Stimulated activated CD8-positive, alpha-beta memory T cell treated with anti-CD3 and anti-CD28 coated beads, Interleukin-4, amount 100 ng/mL, for 1 hour (primary cell): ENCODE data around the gene CEP126.

ENCODE experiments used
- DNase-seq, 2 donors: peaks; one replicate each; pipeline ENCODE4 v3.0.0-alpha.2; 2020; ENCODE audit warnings: low read depth in 2 of 2, low spot score in 1 of 2

CEP126 gene, protein sequence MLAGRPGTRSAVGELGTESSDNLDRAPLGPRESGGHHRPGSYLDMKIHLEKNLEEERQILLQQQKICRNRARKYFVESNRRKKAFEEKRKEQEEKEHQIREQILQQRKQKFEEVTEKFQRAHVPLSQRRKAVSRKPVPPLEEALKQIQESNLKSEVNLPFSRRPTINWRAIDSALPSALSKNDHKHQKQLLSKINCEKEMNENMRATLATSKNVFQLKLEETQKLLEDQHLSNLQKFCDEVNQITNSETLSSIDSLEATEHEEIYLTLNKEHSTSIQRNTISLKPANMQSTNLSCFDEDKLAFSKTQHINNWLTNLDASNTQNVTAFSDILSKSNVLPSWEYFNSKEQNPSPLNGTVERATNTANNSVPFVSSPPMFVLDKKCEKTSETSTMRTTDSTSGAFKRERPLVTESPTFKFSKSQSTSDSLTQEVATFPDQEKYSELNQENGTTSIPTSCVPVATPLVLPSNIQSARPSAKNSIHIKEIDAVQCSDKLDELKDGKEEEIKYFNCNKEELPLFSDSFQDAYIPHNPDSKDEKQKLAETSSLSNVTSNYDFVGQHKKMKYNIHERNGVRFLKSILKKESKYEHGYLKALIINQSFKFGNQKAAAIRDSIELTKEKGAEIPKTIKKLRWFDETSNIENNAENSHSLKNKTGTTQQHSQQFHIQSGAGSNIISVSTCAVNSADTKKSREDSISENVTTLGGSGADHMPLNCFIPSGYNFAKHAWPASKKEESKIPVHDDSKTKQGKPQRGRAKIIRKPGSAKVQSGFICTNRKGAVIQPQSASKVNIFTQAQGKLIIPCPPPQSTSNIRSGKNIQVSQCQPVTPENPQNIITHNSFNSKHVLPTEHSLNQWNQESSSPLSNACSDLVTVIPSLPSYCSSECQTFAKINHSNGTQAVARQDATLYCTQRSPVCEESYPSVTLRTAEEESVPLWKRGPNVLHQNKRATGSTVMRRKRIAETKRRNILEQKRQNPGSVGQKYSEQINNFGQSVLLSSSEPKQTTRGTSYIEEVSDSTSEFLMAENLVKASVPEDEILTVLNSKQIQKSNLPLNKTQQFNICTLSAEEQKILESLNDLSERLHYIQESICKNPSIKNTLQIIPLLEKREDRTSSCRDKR

DNA sequence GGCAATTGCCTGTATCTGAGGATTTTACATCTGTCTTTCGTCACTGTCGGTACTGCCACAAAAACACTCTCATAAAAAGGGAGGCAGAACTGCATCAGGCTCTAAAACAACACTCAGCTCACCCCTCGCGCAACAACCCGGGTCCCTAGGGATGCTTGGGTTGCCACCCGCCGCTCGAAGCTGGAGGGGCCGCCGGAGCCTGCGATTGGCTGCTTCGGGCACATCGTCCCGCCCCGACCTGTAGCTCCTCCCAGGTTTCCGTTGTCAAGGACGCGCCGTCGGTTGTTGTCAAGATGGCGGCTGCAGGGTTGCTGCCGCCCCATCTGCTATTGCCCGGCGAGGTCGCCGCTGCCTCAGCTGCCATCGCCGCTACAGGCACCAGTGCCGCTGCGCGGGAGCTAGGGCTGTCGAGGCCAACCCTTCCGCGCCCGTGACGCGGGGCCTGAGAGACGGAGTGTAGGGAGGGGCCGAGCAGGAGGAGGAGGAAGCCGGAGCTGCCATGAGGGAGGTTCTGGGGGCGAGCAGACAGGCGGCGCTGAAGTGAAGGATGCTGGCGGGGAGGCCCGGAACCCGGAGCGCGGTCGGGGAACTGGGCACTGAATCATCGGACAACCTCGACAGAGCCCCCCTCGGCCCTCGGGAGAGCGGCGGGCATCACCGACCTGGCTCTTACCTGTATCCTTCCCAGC is at the start of gene CEP126:
Gene CEP126 (plus strand): TSS at position 273 of the 689 bp plus-strand sequence. CDS start 275 bp downstream, at position 548.
- DNase-seq, result peak; percentile 87 to 93

DNA sequence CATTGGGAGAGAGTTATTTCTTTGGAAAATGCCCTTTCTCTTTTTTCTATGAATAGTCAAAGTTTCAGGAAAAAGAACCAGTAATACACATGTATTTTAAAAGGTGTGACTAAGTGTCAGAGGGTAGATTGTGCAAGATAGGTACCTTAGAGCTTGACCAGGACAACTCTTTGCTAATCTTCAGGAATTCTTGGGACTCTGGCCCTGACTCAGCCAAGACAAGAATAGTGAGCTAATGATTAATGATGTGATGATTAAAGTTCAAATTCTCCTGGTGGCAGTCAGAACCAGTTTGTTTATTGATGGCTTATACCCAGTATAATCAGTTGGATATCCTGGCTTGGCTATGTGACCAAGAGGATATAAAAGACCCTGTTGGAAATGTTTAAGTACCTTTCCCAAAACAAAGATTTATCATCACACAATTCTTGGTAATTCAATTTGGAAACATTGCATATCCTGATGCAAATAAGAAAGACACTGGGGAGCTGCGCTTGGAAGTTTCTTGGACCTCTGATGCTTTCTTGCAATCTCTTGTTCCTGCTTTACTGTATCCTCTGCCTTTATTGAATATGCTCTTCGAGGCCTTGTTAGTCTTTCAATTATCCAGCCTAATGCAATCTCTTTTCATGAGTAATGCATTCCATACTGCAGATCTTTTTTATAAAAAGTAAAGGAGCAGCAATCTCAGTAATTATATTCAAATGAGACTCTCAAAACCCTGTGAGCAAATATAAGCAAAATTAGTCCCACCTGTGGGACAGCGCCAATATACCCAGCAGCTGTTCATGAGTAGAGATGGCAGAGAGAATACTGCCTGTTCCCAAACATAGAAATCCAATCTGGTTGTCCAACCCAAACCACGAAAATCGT is 48.0 kb upstream of the CEP126 start:
- no peak for DNase-seq

DNA sequence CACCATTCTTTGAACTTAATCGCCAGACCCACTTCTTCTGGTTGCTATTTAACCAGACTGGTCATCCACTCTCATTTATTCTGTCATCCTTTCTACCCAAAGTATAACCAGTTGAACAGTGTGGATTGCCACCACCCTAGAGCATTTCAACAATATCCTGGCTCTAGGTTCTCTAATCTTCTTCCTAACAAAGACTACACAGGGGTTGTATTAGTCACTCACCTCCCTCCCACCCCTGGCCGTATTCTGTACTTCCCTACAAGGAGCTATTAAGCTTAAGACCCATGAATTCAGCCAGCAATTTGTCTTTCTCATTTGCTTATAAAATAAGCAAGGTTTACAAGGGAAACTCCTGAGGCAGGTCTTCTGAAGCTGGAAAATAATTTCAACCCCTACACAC is 46.9 kb upstream of the CEP126 start:
- no peak for DNase-seq

DNA sequence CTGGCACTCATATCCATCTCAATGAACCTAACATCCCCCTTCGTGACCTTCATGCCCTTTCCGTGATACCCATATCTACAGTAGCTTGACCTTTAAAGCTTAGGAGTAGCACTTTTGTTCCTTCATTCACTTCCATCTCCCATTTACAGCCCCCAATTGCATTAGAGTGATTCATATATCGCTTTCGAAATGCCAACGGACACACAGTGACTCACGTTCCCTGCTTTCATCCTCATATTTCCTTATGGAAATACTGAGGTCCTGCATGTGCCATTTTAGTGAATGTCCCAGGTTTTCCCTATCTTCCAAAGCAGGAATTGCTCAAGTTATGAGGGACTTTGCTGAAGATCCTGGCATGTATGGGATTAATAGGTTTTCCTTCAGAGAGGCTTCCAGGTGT is 44.3 kb upstream of the CEP126 start:
- no peak for DNase-seq

DNA sequence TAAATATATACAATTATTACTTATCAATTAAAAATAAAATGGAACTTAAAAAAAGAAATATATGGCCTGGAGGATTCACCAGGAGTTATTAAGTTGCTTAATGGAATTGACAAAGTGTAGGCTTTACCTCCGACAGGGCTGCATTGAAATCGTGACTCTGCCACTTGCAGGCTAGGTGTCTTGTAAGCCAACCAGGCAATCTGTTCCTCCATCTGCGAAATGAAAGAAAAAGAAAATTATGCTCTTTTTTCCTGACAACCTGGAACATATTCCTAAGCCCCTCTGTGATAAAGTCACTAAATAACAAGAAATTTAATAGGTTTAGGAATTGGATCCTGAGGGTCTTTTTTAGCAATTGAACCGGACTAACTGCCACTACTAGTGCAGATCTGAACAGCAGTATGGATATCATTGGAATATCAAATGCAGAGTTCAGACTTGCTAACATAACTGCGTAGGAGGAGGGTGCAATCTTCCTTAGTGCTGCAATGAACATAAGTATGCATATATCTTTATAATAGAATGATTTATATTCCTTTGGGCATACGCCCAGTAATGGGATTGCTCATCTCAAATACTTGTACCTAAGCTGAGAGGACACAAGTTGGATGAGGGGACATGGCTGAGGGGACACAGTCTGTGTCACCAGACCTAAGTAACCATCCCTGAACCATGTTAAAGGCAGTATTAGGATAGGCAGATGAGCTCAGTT is 42.5 kb upstream of the CEP126 start:
- no peak for DNase-seq

DNA sequence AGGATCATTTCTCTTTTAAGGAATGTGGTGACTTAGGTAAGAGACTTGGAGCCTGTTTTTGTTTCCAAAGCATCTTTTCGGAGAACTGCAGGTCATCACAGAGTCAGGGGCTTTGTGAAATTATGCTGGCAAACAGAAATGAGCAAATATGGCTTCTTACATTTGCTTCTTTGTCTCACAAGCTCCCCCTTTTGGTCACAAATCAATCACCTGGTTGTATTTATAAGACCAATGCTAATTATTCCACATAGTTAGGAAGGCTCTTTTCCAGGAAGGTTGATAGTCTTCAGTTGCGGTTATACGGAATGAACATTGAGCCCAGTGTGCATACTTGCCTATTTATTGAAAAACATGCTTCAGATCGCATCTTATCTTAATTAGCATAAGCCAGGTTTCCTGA is 34.6 kb upstream of the CEP126 start:
- DNase-seq, result no peak

DNA sequence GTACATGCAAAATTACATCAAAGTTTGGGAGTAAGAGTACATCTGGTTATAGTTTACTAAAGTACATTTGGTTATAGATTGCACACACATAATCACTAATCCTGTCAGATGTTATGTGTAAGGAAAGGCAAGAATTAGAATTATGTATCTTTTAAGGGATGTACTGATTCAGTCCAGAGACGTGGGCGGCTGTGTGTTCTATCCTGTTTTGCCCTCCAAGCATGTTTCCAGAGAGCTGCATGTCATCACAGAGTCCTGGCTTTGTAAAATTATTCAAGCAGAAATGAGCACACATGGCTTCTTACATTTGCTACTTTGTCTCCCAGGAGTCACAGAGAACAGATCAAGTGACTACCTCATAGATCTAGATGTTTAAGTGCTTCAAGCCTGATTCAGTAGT is 33.2 kb upstream of the CEP126 start:
- DNase-seq, result no peak

DNA sequence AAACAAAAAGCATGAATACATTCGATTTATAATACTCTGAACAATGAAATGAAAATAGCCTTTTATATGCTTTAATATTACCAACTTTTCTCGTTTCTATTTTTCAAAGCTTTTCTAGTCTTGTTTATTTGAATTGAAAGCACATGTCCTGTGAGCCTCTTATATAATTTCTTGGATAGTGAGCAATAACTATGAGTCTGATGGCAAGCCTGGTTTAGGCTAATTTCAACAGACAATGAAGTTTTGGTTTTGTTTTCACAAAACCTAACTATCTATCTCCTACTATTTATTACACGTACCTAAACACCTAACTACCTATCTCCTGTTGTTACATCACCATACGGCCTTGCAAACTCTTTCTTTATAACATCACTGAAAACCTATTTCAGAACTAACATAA is 29.2 kb upstream of the CEP126 start:
- no peak for DNase-seq

DNA sequence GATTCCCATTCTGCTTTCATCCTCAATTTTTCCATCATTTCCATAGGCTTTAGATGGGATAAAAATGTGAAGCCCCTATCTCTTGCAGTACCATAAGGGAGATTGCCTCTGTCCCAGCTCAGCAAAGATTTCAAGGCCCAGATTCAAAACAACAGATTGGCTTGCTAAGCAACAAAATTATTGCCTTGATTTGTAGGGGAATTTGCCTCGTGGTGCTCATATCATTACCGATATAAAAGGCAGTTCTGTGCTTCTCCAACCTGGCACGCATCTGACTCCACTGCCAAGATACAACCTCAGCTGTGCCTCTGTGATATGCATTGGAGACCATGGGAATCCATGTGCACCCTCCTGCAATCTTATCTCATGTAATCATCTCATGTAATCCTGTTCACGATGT is 25.0 kb upstream of the CEP126 start:
- no peak for DNase-seq

DNA sequence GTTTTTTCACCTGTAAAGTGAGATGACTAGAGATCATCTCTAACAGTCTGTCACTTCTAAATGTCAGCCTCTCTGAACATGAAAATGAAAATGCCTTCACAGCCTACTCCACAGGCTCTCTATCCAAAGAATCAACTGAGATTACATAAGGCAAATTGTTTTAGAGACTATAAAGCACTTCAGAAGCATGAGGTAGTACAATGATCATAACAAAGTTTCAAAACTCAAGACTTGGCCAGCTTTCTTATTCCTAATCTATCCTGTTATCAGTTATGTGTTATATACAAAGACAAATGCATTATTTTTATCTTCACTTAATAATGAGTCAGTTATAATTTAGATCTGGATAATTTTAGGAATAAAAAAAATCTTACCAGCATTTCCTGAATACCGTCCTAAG is 20.3 kb upstream of the CEP126 start:
- DNase-seq, result no peak

DNA sequence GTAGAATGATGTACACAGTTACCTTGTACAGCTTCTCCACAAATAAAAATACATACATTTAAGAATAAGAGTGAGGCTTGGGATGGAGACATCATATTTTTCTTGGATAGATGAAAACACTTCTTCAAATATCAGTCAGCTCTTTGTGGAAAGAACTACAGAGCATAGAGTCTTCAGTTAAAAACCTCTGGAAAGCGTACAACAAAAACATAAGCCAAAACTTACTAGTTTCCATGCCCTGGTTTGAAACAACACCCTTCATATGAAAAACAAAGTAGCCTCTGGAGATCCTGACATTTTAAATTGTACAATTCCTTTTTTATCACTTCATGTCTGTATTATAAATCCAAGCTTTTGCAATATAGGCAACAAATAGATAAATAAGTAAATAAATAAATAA is 7.0 kb upstream of the CEP126 start:
- no peak for DNase-seq

DNA sequence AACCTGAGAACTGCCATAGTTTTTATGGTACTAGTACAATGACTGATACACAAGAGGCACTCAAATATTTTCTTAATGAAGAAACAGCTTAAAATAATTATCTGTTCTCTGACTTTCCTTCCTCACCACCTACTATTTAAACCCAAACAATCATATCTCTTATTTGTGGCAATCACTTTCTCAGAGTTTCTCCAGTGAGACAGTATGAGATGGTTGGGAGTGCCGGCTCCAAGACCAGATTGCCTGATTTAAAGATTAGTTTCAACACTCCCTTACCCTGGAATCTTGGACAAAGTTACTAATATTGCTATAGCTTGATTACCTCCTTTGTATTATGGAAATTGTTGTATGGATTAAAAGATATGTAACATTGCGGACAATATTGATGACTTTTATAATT is 5.7 kb upstream of the CEP126 start:
- DNase-seq, result no peak

DNA sequence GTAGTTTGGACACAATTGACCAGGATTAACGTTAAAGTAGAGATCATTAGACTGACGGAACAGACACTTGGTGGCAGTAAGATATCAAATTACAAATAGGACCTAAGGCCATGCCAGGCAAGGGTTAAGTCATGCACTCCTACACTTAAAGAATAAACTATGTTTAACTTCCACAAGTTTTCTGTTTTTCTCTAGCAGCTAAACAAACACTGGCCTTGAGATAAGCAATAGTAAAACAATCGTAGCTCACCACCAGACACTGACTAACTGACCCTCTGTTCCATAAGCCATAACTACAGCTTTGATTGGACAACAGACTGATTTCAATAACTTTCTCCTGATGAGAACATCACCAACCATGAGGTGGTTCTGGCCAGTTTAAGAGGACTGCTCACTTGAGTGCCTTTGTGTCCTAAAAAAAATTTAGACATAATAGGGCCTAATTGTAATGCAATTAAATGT is 2.0 kb upstream of the CEP126 start:
- no peak for DNase-seq

DNA sequence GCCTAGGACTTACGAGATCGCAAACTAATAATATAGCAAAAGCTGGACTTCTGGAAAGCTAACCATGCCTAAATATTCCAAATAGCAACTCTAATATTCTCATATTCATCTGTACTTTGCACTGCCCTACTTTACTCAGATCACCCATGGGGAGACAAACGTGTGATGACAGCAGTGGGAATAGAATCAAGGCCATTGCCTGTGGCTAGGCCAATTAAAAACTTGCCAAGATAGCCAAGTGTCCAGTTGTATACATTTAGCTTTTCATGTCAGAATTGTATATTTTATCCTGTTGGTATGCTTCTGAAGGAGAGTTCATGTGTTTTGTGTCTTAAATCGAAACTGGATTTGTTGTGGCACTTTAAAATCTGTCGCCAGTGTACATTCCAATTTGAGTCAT is 1.2 kb upstream of the CEP126 start:
- no peak for DNase-seq

DNA sequence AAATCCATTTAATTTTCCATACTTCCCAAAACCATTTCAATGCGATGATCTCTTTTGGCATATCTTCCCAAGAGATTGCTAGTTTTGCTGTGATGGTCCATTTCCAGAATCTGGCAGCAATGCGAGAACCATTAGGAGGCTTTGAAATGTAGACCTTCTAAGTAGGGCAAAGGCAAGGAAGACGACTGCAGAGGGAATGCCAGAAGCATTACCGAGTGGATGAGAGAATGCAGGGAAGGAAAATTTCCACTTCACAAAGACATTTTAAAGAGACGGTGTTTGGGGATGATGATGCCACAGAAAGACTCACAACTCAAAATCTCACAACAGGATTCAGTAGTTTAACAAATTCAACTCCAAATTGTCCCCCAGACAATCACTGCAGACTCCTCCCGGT is 471 bp upstream of the CEP126 start:
- no peak for DNase-seq

DNA sequence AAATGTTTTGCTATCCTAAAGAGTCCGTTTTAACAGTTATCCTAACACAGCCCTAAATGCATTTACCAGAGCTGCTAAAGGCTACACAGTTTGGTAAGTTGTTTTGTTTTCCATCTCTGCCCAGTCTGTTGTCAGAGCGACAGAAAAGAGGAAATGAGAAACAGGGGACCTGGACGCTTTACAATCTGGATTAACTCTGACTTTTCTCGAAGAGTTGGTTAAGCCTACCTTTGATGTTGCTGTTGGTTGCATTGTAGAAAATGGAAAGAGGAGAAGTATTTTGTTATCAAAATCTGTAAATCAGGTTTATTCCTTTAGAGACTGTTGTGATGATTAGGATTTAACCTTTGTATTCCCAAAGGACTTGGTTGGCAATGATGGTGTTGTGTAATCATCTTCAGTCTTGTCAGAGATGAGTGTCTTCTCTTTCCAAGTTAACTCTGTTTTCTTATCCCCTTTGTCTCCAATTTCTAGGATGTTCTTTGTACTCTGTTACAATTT is 1.0 kb downstream of the CEP126 start:
- DNase-seq, result no peak

DNA sequence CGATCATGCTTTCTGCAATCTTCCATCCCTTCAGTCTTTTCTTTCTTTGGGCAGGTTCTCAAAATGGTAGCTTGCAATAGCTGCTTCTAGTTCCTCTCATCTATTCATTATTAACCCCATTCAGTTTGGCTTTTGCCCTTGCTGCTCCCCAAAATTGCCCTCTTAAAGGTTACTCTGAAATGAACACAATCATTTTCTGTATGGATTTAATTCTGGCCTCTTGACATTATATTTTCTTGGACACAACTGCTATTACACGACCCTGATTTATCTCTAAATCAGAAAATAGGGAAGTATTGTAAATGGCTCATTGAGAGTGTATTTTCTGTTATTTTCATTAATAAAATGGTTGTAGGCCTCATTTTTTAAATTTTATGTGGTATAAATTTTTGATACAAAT is 1.6 kb downstream of the CEP126 start, which contains the start of gene ANGPTL5:
Gene ANGPTL5 (minus strand): TSS at position 101 of the 400 bp plus-strand sequence. CDS start 8,613 bp downstream, outside the sequence.
- DNase-seq, result no peak

DNA sequence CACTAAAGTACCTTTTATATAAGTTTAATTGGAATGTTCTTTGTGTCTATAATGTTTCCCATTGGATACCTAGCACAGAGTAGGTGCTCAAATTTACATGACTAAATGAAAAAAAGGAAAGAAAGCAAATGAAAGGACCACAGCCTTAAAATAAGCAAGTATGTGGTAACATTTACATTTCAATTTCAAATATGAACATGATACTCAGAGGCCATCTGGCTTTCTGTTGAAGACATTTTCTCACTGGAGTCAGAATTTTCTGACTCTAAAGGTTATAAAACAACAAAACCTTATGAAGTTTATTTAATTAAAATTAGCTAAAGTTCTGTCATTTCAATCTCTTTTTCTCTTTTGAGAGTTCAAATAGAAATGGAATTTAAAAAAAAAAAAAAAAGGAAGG is 2.4 kb downstream of the CEP126 start:
- no peak for DNase-seq

DNA sequence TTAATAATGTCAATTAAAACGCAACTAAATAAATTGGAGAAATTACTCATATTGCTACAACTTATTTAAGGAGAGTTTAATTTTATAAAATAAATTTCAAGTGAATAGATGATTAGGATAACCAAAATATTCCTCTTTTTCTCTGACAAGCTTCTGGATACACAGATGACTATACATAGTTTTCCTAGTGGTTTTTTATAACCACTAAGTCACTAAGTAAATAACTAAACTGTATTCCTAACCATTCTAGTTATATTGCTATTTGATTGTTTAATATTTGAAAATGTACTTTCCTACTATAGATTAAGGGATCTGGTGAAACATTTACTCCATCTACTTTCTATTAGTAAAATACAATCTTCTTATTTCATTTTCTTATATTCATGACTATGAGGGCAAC is 6.2 kb downstream of the CEP126 start:
- no peak for DNase-seq
